ENCODE results near the gene AIRE.

Gene AIRE

GRCh38 chr21:44262338-44263056, 23.2 kb upstream of the AIRE start:
- POLR2A ChIA-PET, result no interaction called here
- CTCF ChIA-PET, result no interaction called here
- DNase-seq (ENCODE audit: extremely low spot score), result no peak
- TF ChIP-seq, protein P1, sequence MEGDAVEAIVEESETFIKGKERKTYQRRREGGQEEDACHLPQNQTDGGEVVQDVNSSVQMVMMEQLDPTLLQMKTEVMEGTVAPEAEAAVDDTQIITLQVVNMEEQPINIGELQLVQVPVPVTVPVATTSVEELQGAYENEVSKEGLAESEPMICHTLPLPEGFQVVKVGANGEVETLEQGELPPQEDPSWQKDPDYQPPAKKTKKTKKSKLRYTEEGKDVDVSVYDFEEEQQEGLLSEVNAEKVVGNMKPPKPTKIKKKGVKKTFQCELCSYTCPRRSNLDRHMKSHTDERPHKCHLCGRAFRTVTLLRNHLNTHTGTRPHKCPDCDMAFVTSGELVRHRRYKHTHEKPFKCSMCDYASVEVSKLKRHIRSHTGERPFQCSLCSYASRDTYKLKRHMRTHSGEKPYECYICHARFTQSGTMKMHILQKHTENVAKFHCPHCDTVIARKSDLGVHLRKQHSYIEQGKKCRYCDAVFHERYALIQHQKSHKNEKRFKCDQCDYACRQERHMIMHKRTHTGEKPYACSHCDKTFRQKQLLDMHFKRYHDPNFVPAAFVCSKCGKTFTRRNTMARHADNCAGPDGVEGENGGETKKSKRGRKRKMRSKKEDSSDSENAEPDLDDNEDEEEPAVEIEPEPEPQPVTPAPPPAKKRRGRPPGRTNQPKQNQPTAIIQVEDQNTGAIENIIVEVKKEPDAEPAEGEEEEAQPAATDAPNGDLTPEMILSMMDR (IDR thresholded peaks at IDR 0.05; ENCODE audit: control extremely low read depth, extremely low read depth, low read depth, missing control alignments), result no peak

DNA sequence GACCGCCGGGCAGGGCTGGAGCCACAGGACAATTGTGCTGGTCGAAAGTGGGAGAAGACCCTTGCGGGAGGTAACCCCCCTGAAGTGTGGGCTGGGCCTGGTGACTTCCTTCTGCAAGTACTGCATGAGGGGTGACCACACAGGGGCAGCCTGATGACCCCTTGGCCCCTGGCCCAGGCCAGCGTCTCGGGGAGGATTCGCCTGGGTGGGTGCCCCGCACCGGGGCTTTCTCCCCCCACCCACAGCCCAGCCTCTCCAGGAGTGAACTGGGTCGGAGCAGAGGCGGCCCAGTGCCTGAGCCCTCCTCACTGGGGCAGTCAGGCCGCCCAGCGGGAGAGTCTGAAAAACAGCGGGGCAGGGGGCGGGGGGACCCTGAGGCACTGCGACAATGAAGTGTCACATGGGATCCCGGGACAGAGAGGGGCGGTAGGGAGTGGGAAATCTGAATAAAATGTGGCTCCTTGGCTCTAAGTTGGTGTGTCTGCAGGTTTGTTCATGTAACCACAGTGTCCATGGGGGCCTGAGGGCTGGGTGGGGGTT, 22.4 kb upstream of the AIRE start:
- POLR2A ChIA-PET, result no interaction called here
- TF ChIP-seq, protein P1 (IDR thresholded peaks at IDR 0.05; ENCODE audit: control extremely low read depth, extremely low read depth, low read depth, missing control alignments), result no peak
- CTCF ChIA-PET, result no interaction called here
- DNase-seq (ENCODE audit: extremely low spot score), result no peak

GRCh38 chr21:44263768-44264167, 21.9 kb upstream of the AIRE start:
- CTCF ChIA-PET, result no interaction called here
- no peak for DNase-seq (ENCODE audit: extremely low spot score)
- POLR2A ChIA-PET, result interaction anchor here (0.7 kb wide), 1 partner anchor 9 kb away, joined by 5 read pairs; no protein-coding TSS in a partner anchor
- TF ChIP-seq, protein P1 (IDR thresholded peaks at IDR 0.05; ENCODE audit: control extremely low read depth, extremely low read depth, low read depth, missing control alignments), result no peak

GRCh38 chr21:44265734-44266270, 19.9 kb upstream of the AIRE start:
- TF ChIP-seq, protein P1 (IDR thresholded peaks at IDR 0.05; ENCODE audit: control extremely low read depth, extremely low read depth, low read depth, missing control alignments), result no peak
- no peak for DNase-seq (ENCODE audit: extremely low spot score)
- CTCF ChIA-PET, result interaction anchor here (1.6 to 3.1 kb wide), 2 partner anchors 11 to 32 kb away, joined by 5 to 8 read pairs; no protein-coding TSS in a partner anchor
- POLR2A ChIA-PET, result interaction anchor here (0.5 kb wide), 1 partner anchor 190 kb away, joined by 3 read pairs; no protein-coding TSS in a partner anchor

DNA sequence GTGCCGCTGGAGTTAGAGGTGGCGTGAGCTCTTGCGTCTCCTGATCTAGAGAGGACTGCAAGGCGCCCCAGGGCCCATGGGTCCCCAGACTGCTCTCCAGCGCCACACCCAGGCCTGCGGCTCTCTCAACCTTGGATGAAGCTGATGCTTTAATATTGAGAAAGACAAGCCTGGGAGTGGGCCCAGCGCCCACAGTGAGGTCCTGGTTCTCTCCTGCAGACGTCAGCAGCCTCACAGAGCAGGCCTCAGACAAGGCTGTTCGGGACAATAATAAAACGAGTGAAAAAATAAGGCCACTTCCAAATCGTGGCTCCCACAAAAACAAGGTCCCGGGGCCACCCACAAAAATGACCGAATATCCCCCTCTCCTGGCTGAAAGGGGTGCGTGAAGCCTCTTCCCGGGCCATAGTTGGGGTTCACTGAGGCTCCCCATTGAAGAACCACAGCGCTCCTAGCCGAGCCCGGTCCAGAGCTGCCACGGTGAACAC, 18.0 kb upstream of the AIRE start:
- ChIA-PET POLR2A (no interaction called here), CTCF (interaction anchor here (1.4 to 4.1 kb wide), 5 partner anchors 9 to 34 kb away, joined by 4 to 19 read pairs (median 7); no protein-coding TSS in a partner anchor)
- DNase-seq (ENCODE audit: extremely low spot score), result no peak

DNA sequence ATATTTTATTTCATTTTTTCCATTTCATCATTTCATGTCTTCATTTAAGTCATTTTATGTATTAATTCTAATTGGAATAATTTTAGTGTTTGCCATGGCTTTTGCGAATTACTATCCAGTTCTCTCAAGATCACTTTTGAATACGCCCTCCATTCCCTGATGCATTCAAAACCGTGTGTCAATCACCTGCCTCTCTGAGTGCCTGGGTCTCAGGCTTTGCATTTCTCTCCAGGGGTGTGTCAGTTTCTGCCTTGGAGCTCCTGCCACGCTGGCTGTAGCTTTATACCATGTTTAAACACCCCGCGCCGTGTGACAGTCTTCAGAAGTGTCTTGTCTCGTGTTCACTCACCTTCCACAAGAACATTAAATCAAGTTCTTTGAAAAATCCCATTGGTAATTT, 16.6 kb upstream of the AIRE start:
- DNase-seq (ENCODE audit: extremely low spot score), result no peak
- POLR2A ChIA-PET, result no interaction called here
- CTCF ChIA-PET, result interaction anchor here (1.4 to 4.1 kb wide), 3 partner anchors 8 to 29 kb away, joined by 6 to 19 read pairs (median 8); no protein-coding TSS in a partner anchor
- TF ChIP-seq, protein P1 (IDR thresholded peaks at IDR 0.05; ENCODE audit: control extremely low read depth, extremely low read depth, low read depth, missing control alignments), result no peak

More for the DNA sequence above, 18.0 kb upstream of the AIRE start:
- TF ChIP-seq, protein P1 (IDR thresholded peaks at IDR 0.05; ENCODE audit: control extremely low read depth, extremely low read depth, low read depth, missing control alignments), result peak; percentile 35

Measured in GM10248 (cell line).